Epithelial cell of proximal tubule (primary cell): ENCODE results near the gene PITPNM1. TPM values are rescaled to one million over a fixed set of nuclear protein-coding genes. Genes with fewer than 3 reads are reported as not detected.

Experiments used
- DNase-seq: peaks from one replicate; pipeline ENCODE4 v3.0.0-alpha.2; 2011; ENCODE audit warnings: low read depth
- H3K4me3 ChIP-seq: 2 replicates; pipeline ENCODE4 v1.5.1; 2011; ENCODE audit warnings: low read depth, mild to moderate bottlenecking, low read length
- CTCF ChIP-seq: conservative IDR thresholded peaks from 2 replicates; pipeline ENCODE4 v1.5.1; 2012; ENCODE audit warnings: low read depth, mild to moderate bottlenecking, low read length
- total RNA-seq: library from RNA; depleted of rRNA; stranded (reverse); fragments of >200 nt; gene quantifications from 2 replicates; pipeline ENCODE4 v1.2.3, GENCODE V29; 2015

The PITPNM1 gene
- total RNA-seq, 1 donor from 2014 or later: 74.1 TPM

GRCh38 chr11:67457453-67457852, 47.7 kb downstream of the PITPNM1 start:
- no peak for DNase-seq
- TF ChIP-seq CTCF: no peak
- no peak overlapping the region for H3K4me3 ChIP-seq

- no peak for DNase-seq
- TF ChIP-seq CTCF: no peak
- H3K4me3 ChIP-seq: no peak overlapping the region
These were observed 49.0 kb downstream of the PITPNM1 start for GRCh38 chr11:67456068-67456705.

- H3K4me3 ChIP-seq: no peak within 1 kb of the TSS
- no peak for TF ChIP-seq CTCF
- no peak for DNase-seq
These were observed 50.1 kb downstream of the PITPNM1 start, which contains the start of gene CABP4 for GRCh38 chr11:67455054-67455453. Gene CABP4, plus strand, starts transcription at chr11:67455354. Its CDS starts 70 bp downstream, at chr11:67455424.

DNA sequence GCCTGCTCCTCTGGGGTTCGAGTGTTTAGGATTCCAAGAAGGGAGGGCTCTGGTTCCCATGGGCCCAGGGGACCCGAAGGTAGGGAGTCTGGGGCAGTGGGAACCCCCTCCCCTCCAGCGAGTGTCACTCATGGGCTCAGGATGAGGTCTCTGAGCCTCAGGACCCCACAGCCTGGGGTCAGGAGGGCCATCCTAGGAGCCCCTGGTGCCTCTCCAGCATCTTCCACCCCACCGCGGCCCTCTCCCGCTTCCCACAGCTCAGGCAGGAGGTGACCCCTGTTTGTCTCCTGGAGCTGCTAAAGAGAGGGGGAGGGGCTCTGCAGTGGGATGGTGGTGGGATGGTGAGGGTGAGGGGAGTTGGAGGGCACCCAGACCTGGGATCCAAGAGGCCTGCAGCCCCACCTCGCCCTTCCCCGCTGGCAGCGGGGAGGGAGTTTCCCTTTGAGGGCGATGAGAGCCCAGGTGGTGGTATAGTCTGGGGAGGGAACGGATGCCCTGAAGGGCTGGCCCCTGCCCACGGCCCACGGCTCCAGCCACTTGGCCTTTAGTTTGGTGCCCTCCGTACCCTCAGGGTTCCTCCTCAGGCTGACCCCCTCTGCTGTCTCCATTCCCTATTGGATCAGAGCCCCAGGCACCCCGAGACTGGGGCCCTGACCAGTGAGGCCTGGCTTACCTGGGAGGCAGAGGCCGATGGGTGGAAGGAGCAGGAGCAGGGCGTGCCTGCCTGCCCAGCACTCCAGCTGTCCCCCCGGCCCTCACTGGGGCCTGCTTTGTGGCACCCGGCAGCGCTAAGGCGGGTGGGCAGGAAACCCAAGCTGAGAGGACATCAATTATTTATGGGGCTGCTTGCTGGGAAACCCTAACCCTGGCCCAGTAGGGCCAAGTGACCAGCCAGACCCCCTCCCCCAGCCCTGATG, 51.1 kb downstream of the PITPNM1 start:
- no peak for DNase-seq
- H3K4me3 ChIP-seq: no peak overlapping the region
- TF ChIP-seq CTCF: no peak

DNA sequence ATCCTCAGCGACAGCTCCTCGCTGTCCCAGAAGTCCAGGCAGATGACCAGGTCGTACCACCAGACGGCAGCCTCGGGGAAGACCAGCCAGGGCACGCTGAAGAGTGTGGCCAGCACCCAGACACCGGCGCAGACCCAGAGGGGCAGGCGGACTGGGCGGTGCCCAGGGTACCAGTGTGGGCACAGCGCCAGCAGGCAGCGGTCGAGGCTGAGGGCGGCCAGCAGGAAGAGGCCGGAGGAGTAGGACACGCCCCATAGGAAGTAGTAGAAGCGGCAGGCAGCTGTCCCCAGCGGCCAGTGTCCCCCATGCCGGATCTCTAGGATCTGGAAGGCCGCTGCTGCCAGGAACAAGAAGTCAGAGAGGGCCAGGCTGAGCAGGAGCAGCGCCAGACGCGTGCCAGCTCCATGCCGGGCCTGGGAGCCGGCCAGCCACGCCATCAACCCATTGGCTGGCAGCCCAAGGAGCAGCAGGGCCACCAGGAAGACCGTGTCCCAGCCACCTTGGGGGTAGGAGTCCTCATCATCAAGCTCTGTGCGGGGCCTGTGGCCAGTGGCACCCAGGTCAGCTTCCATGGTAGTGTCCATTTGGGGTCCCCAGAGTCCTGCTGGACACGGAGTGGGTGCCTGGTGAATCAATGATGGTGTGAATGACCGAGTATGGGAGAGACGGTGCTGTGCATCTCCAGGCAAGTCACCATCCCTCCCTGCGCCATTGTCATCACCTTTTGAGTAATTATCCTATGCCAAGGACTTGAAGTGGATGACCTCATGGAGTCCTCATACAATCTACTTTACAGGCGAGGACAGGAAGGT, 52.8 kb downstream of the PITPNM1 start, which contains the start of gene GPR152:
GPR152 (minus strand) TSS at position 589 of the 812 bp plus-strand sequence; CDS start at position 584, 5 bp downstream.
- DNase-seq: no peak
- no peak within 1 kb of the TSS for H3K4me3 ChIP-seq
- no peak for TF ChIP-seq CTCF

GRCh38 chr11:67451658-67451976, 53.5 kb downstream of the PITPNM1 start:
- no peak overlapping the region for H3K4me3 ChIP-seq
- DNase-seq: no peak
- no peak for TF ChIP-seq CTCF
